Measurements from ENCODE around the gene CCDC39.

The CCDC39 gene

DNA sequence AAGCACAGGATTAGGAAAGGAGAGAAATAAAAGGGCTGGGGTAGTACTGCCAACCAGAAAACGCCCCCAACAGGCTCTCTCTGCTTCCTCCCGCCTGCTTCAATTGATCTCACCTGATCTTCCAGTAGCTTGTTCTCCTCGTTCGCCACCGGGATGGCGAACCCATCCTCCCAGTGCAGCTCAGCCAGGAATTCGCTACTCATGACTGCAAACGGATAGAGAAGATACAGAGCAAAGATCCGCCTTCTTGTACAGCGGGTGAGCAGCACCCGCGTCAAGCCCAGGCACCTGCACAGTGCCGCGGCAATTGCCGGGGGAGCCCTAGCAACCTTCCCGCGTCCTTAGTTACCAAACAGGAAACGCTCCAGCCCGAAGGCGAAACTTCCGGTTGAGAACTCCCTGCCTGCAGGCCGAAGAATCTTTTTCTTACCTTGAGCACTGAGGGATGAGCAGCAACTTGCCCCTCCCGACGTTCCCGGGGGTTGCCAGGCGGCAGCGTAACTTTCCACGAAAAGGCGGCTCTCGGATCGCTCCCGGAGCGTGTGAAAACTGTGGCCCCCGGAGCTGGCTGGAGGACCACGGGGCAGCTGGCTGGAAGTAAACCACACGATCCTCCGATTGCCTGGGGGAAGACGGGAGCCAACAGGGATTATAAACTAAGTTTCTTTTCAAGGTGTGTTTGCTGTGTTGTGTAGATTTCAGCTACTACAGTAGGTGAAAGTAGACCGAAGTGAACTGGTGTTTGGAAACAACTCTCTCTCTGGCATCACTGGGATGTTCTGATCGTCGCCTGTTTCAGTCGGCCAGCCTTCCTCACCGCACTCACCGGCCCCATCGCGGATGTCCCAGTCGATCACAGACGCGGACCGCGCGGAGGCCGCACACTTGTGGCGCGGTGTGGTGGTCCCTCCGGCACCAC lies at the start of gene CCDC39:
Gene CCDC39 (minus strand): TSS at position 312 of the 919 bp plus-strand sequence. CDS start 109 bp downstream, at position 203.
- peak; percentile 89 to 92 for ATAC-seq

GRCh38 chr3:180720012-180720411 lies 40.7 kb upstream of the CCDC39 start:
- no peak for ATAC-seq

GRCh38 chr3:180707896-180708295 lies 28.6 kb upstream of the CCDC39 start:
- no peak for ATAC-seq

GRCh38 chr3:180705619-180706018 lies 26.3 kb upstream of the CCDC39 start:
- ATAC-seq: no peak

- ATAC-seq: no peak
Measured at GRCh38 chr3:180704532-180704931, 25.2 kb upstream of the CCDC39 start.

GRCh38 chr3:180700941-180701340 lies 21.7 kb upstream of the CCDC39 start:
- no peak for ATAC-seq

DNA sequence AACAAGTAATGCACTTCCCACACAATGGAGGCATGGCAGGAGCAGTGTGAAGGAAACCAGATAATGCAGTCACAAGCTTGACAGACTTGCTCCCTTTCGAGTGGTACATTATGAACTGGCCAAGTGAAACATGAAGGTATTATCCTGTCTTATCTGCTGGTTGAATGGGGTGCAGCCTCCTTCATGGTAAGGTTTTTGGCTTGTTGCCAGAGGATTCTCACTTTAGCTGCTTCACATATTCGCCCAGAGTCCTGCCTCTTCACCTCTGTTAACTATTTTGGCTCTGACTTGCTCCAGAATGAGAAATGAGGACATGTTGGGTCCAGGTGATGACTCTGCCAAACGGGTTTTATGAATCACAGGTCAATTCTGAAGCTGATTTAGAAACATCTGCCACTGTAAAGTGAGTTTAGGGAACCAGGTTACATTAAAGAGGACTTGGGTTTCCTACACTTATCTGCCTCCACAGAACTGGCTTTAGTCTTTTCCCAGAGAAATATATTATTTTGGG lies 19.5 kb upstream of the CCDC39 start:
- ATAC-seq: no peak

GRCh38 chr3:180694321-180694720 lies 15.0 kb upstream of the CCDC39 start:
- ATAC-seq: no peak

GRCh38 chr3:180693656-180694055 lies 14.4 kb upstream of the CCDC39 start:
- no peak for ATAC-seq

- ATAC-seq: no peak
Measured at GRCh38 chr3:180690061-180690460, 10.8 kb upstream of the CCDC39 start.

DNA sequence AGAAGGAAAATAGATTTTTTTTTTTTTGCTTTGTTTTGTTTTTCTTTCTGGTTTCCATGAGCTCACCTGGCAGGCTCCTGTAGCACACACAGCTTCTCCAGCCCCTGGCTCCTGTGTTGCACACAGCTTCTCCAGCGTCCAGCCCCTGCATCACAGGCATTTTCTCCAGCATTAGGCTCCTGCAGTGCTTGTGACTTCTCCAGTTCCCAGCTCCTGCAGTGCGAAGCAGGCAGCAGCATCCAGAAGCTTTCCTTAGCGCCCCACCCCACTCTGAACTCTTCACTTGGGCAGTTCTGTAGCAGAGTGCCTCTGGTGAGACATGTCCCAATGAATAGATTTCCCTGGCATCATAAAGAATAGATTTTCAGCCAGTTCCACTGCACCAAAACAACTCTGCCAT lies 5.5 kb upstream of the CCDC39 start:
- no peak for ATAC-seq

GRCh38 chr3:180683816-180684215 lies 4.5 kb upstream of the CCDC39 start:
- no peak for ATAC-seq

- peak in 1 of 2 donors; percentile 14 for ATAC-seq
Measured at GRCh38 chr3:180680097-180680430, 775 bp upstream of the CCDC39 start.

DNA sequence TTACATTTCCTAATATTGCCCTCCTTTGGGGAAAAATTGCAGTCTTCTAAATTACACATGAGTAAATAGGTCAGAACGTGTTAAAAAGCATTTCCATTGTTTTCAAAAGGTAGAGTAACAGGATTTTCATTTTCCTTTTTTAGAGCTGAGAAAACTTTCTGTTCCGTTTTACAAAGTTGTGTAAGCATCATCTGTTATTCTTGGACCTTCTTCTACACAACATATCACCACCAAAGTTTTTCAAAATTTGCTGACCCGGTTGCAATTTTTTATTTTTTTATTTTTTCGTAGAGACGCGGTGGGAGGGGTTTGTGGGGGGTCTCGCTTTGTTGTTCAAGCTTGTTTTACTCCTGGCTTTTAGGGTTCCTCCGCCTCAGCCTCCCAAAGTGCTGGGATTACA lies 1.1 kb downstream of the CCDC39 start:
- no peak for ATAC-seq

- no peak for ATAC-seq
Measured at GRCh38 chr3:180661444-180661843, 17.8 kb downstream of the CCDC39 start.

- no peak for ATAC-seq
Measured at GRCh38 chr3:180657094-180657493, 22.2 kb downstream of the CCDC39 start.

- no peak for ATAC-seq
Measured at GRCh38 chr3:180656406-180656805, 22.9 kb downstream of the CCDC39 start.

- ATAC-seq: peak in 1 of 2 donors; percentile 43
Measured at GRCh38 chr3:180646187-180646790, 33.0 kb downstream of the CCDC39 start.

GRCh38 chr3:180640987-180641386 lies 38.3 kb downstream of the CCDC39 start:
- ATAC-seq: no peak

DNA sequence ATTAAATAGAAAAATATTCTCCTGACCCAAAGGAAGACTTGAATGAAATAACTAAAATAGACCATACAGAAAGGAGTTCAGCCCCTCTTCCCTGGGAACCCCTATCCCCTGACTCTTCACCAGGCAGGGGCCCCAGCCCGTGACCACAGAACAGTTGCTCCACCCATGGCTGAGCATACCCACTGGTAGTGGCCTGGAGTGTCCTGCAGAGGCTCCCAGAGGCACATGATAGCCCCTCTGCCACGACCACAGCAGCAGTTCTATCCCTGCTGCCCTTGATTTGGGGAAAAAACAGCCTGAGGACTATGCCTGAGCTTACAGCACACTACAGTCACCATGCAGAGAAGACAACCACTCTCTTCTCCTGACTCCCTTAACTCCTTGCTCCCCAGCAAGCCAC lies 45.6 kb downstream of the CCDC39 start:
- ATAC-seq: no peak

- ATAC-seq: no peak
Measured at GRCh38 chr3:180631317-180631716, 48.0 kb downstream of the CCDC39 start.

DNA sequence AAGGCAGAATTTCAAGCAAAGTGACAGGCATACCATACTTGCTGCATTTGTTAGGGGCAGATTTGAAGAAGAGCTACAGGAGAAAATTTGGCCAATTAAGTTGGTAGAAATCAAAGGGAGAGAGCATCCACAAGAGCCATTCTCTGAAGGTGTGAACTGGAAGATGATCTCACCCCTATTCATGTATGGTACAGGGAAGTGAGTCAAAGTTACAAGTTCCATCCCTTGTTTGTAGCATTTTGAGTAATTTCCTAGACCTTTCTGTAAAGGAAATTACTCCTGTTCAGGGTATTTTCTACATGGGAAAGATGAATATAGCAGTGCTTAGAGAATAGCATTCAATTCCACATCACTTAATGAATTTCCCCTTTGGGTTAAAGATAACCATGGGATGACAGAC lies 48.9 kb downstream of the CCDC39 start:
- no peak for ATAC-seq

DNA sequence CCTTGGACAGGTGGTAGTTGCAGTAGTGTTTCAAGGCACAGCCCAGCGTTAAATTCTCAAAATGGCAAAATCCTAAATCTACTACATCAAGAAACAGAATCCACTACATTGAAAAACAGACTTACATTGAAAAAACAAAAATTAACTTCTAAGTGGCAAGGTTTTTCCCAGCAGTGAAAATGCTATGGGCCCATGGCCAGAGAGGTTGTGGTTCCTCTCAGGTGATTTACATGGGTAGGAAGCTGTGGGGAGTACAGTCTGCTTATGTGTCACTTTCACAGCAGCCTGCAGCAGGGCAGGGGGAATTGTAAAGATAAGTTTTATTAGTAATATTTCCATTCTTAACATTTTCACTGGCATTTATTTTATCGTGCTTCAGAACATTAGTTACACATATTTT lies 52.4 kb downstream of the CCDC39 start:
- no peak for ATAC-seq

GRCh38 chr3:180624714-180625113 lies 54.6 kb downstream of the CCDC39 start:
- ATAC-seq: peak; percentile 60 to 73

Data from activated CD4-positive, CD25-positive, alpha-beta regulatory T cell treated with anti-CD3 and anti-CD28 coated beads, Interleukin-2, amount 50 U/mL, for 24 hours (primary cell).